ENCODE measurements around the gene NRGN. TPM values are rescaled to one million over a fixed set of nuclear protein-coding genes. Genes with fewer than 3 reads are reported as not detected.

NRGN gene
- total and polyA plus RNA-seq, 2 of the 4 experiments (the other 2 are of a cell fraction) = 0.54 to 24.8 TPM

- ATAC-seq (ENCODE audit: low read depth) = no peak
- CTCF ChIA-PET = no interaction called here
Observed at GRCh38 chr11:124707829-124708228, 31.9 kb upstream of the NRGN start.

More at GRCh38 chr11:124707829-124708228, 31.9 kb upstream of the NRGN start:
- H3K27me3 ChIP-seq (ENCODE audit: control insufficient read depth, insufficient read depth, low read length) = peaks cover 8% of the 10 kb centered on the region
- WGBS, 2 experiments (ENCODE audit: extremely low coverage in 2 of 2, insufficient read length in 1 of 2) = no CpG with 5 or more reads among the region's 4 CpGs
- no peaks in the 10 kb centered on the region for H3K79me1 ChIP-seq (ENCODE audit: low read depth in 1 of 2, low read length in 2 of 2)
- H3K14ac ChIP-seq (replicated peaks; ENCODE audit: low read depth, low read length) = no peak overlapping the region
- in situ Hi-C loops (cut with MboI; ENCODE audit: low sequenced_read_pairs) = no loop called here
- intact Hi-C loops (cut with micrococcal nuclease) = no loop called here
- no peak for DNase-seq
- no peaks in the 10 kb centered on the region for H4K20me1 ChIP-seq (ENCODE audit: insufficient read depth, low read length)
- no peak overlapping the region for H4K8ac ChIP-seq (ENCODE audit: low read depth in 2 of 2, low read length in 2 of 2)
- H3K4me1 ChIP-seq (ENCODE audit: control insufficient read depth, insufficient read depth, low read length) = no peaks in the 10 kb centered on the region
- no peak overlapping the region for H3K4ac ChIP-seq (ENCODE audit: low read depth, low read length)
- no peak overlapping the region for H2AK5ac ChIP-seq (ENCODE audit: low read depth, low read length)
- no peak overlapping the region for H3K4me3 ChIP-seq (ENCODE audit: insufficient read depth, low read depth, low read length)
- no peaks in the 10 kb centered on the region for H3K36me3 ChIP-seq (ENCODE audit: control insufficient read depth, insufficient read depth, low read length)
- H3K18ac ChIP-seq (ENCODE audit: low read depth, low read length) = no peak overlapping the region
- no peak overlapping the region for H2BK15ac ChIP-seq (ENCODE audit: low read depth, low read length)
- no peak overlapping the region for H2BK5ac ChIP-seq (ENCODE audit: low read depth, low read length, poor library complexity, severe bottlenecking)
- POLR2A ChIA-PET (ENCODE audit: unreplicated experiment) = no interaction called here
- no peak overlapping the region for H3K9ac ChIP-seq (ENCODE audit: low read depth, low read length)
- dilution Hi-C loops (cut with HindIII; ENCODE audit: low sequenced_read_pairs, unreplicated experiment) = no loop called here
- no peak overlapping the region for H2BK120ac ChIP-seq (ENCODE audit: low read depth, low read length)
- H4K91ac ChIP-seq (ENCODE audit: insufficient read depth, low read depth, low read length) = no peak overlapping the region
- BruUV-seq (replicated peaks) = no TSS peak
- H3K9me1 ChIP-seq (ENCODE audit: insufficient read depth, low read length) = no peaks in the 10 kb centered on the region
- H4K5ac ChIP-seq (ENCODE audit: low read depth, low read length) = no peak overlapping the region
- no peak overlapping the region for H3K23ac ChIP-seq (ENCODE audit: low read depth, low read length)
- H3K56ac ChIP-seq (ENCODE audit: extremely low read depth, insufficient read depth, low read length) = no peak overlapping the region
- no peak overlapping the region for H3K27ac ChIP-seq (ENCODE audit: insufficient read depth, low read length)
- H2AK9ac ChIP-seq (replicated peaks; ENCODE audit: low read depth, low read length, poor library complexity) = no peak overlapping the region
- peaks cover 6% of the 10 kb centered on the region; the same call in 1 of the 2 replicates for H3K9me3 ChIP-seq (ENCODE audit: control insufficient read depth, insufficient read depth, low read length)
- no peak overlapping the region for H2BK20ac ChIP-seq (ENCODE audit: low read depth, low read length)
- TF ChIP-seq MAZ (IDR thresholded peaks at IDR 0.05; ENCODE audit: borderline replicate concordance, low read depth, low read length) = no peak
- TF ChIP-seq ELK1 (IDR thresholded peaks at IDR 0.05; ENCODE audit: borderline replicate concordance, low read depth, low read length) = no peak
- no peak for TF ChIP-seq BHLHE40 (IDR thresholded peaks at IDR 0.05; ENCODE audit: low read depth, low read length)
- no peak for TF ChIP-seq MXI1 (IDR thresholded peaks at IDR 0.05; ENCODE audit: borderline replicate concordance, low read depth, low read length)
- no peak for TF ChIP-seq CHD1 (IDR thresholded peaks at IDR 0.05; ENCODE audit: low read depth, low read length)
- no peak for TF ChIP-seq RCOR1 (IDR thresholded peaks at IDR 0.05; ENCODE audit: insufficient replicate concordance, low read length)
- TF ChIP-seq USF2 (IDR thresholded peaks at IDR 0.05; ENCODE audit: low read depth, low read length) = no peak
- H2AFZ ChIP-seq (replicated peaks; ENCODE audit: low read length, poor library complexity) = no peak overlapping the region
- no peak overlapping the region for H3K4me2 ChIP-seq (ENCODE audit: low read depth, low read length)

All from IMR-90 (cell line).